SK-MEL-5 (cell line): Measurements from ENCODE around the gene ECE1. TPM values are rescaled to one million over a fixed set of nuclear protein-coding genes. Genes with fewer than 3 reads are reported as not detected.
"Not testable (repeated sequence)": the region's sequence is repeated elsewhere in the genome, so short reads cannot be mapped to it uniquely, and the experiment has no call there.

Source experiments
- DNase-seq: peaks from one replicate; pipeline ENCODE4 v3.0.0-alpha.2; 2016; ENCODE audit warnings: low read depth, low spot score
- in situ Hi-C: cut with HindIII; loops from 2 replicates; pipeline ENCODE4 v1.10.0; 2016; ENCODE audit warnings: low sequenced_read_pairs, high pct_unique_total_duplicates, low pct_unique_long_range_greater_than_20kb
- total RNA-seq: library from RNA; depleted of rRNA; stranded (reverse); fragments of >200 nt; shearing (Covaris generic); gene quantifications from 2 replicates; pipeline ENCODE4 v1.2.3, GENCODE V29; 2014

The ECE1 gene
- total RNA-seq, 1 experiment from 2014 or later = 14.0 TPM

- in situ Hi-C loops, DNase-seq: not testable (repeated sequence)
Observed at GRCh38 chr1:21228224-21228623, 62.0 kb downstream of the ECE1 start.

GRCh38 chr1:21225065-21225464 is 65.2 kb downstream of the ECE1 start:
- DNase-seq = no peak
- in situ Hi-C loops = no loop called here

- DNase-seq = no peak
- in situ Hi-C loops = no loop called here
Observed at GRCh38 chr1:21220815-21221214, 69.4 kb downstream of the ECE1 start.

- no peak for DNase-seq
- in situ Hi-C loops = no loop called here
Observed at GRCh38 chr1:21219674-21220073, 70.6 kb downstream of the ECE1 start.

- in situ Hi-C loops = no loop called here
- DNase-seq = peak; percentile 64
Observed at GRCh38 chr1:21217812-21218596, 72.3 kb downstream of the ECE1 start.

- DNase-seq = peak; percentile 59
- in situ Hi-C loops = no loop called here
Observed at GRCh38 chr1:21216835-21217811, 73.1 kb downstream of the ECE1 start.

GRCh38 chr1:21212126-21212525 is 78.1 kb downstream of the ECE1 start:
- in situ Hi-C loops = no loop called here
- no peak for DNase-seq

- in situ Hi-C loops, DNase-seq: not testable (repeated sequence)
Observed at GRCh38 chr1:21208137-21208700, 82.0 kb downstream of the ECE1 start.

- in situ Hi-C loops = no loop called here
- DNase-seq = no peak
Observed at GRCh38 chr1:21206117-21206516, 84.1 kb downstream of the ECE1 start.

- in situ Hi-C loops = no loop called here
Observed at GRCh38 chr1:21205416-21205815, 84.8 kb downstream of the ECE1 start.

GRCh38 chr1:21201650-21202049 is 88.6 kb downstream of the ECE1 start:
- in situ Hi-C loops = no loop called here

More at GRCh38 chr1:21205416-21205815, 84.8 kb downstream of the ECE1 start:
- no peak for DNase-seq

GRCh38 chr1:21201238-21201637 is 89.0 kb downstream of the ECE1 start:
- in situ Hi-C loops, DNase-seq: not testable (repeated sequence)

More at GRCh38 chr1:21201650-21202049, 88.6 kb downstream of the ECE1 start:
- DNase-seq = no peak

- DNase-seq = peak; percentile 24
- in situ Hi-C loops = no loop called here
Observed at GRCh38 chr1:21200767-21201166, 89.5 kb downstream of the ECE1 start.

GRCh38 chr1:21198929-21199328 is 91.3 kb downstream of the ECE1 start:
- DNase-seq = no peak
- in situ Hi-C loops = no loop called here

GRCh38 chr1:21192871-21193270 is 97.4 kb downstream of the ECE1 start:
- in situ Hi-C loops = no loop called here
- no peak for DNase-seq

- in situ Hi-C loops = no loop called here
- DNase-seq = no peak
Observed at GRCh38 chr1:21192284-21192683, 98.0 kb downstream of the ECE1 start.

- DNase-seq, in situ Hi-C loops: not testable (repeated sequence)
Observed at GRCh38 chr1:21190771-21191170, 99.5 kb downstream of the ECE1 start.

- in situ Hi-C loops = no loop called here
- no peak for DNase-seq
Observed at GRCh38 chr1:21189906-21190500, 100.3 kb downstream of the ECE1 start.
